BLaER1 treated with 17β-estradiol and CSF1 and Interleukin-3, amounts not matched to agents 10 nM and 100 nM (cell line): ENCODE results near the gene SEMA4C.

ENCODE experiments used
- H3K27ac ChIP-seq, 11 experiments: shearing (Covaris generic); formaldehyde crosslinking; 2 replicates each; pipeline ENCODE4 v1.8.1; 2022
- H3K27me3 ChIP-seq, 11 experiments: shearing (Covaris generic); formaldehyde crosslinking; 2 replicates each; pipeline ENCODE4 v1.8.1; 2022
- H3K36me3 ChIP-seq, 11 experiments: shearing (Covaris generic); formaldehyde crosslinking; 2 replicates each; pipeline ENCODE4 v1.8.1; 2022
- H3K4me1 ChIP-seq, 10 experiments: shearing (Covaris generic); formaldehyde crosslinking; 2 replicates each; pipeline ENCODE4 v1.8.1; 2022
- H3K4me2 ChIP-seq, 11 experiments: shearing (Covaris generic); formaldehyde crosslinking; 2 replicates each; pipeline ENCODE4 v1.8.1; 2022
- H3K4me3 ChIP-seq, 10 experiments: shearing (Covaris generic); formaldehyde crosslinking; 2 replicates each; pipeline ENCODE4 v1.8.1; 2022
- H3K9ac ChIP-seq, 11 experiments: shearing (Covaris generic); formaldehyde crosslinking; 2 replicates each; pipeline ENCODE4 v1.8.1; 2022
- H3K9me3 ChIP-seq, 11 experiments: shearing (Covaris generic); formaldehyde crosslinking; replicated peaks in 1 of 11; 2 replicates each; pipeline ENCODE4 v1.8.1; 2022
- H4K20me1 ChIP-seq, 11 experiments: shearing (Covaris generic); formaldehyde crosslinking; 2 replicates each; pipeline ENCODE4 v1.8.1; 2022
- Cebpa-rat ChIP-seq, 11 experiments: shearing (Covaris generic); IDR thresholded peaks; 2 replicates each; pipeline ENCODE4 v1.8.1; 2022

The SEMA4C gene

DNA sequence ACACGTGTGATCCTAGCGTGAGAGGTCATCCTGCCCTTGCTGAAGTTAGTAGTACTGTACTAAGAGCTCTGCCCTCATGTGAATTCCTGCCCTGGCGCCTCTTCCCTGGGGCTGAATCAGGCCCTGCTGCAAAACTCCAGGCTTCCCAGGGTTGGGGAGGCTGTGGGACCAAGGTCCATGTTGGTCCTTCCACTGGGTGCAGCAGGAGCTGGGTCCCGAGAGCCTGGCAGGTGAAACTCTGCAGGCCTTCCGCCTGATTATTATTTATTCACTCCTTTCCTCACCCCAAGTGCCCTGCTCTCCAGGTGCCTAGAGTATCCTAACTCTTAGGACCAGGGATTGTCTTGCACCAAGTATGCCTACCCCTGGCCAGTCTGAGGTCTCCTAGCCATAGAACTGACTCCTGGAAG is 59.1 kb downstream of the SEMA4C start:
- peaks cover 0 to 19% (median 0%) of the 10 kb centered on the region in 11 experiments; a peak in 1 of 22 replicates for H4K20me1 ChIP-seq
- H3K9ac ChIP-seq: no peak overlapping the region
- H3K4me3 ChIP-seq: no peak overlapping the region
- H3K4me1 ChIP-seq: peaks cover 5 to 36% (median 29%) of the 10 kb centered on the region in 10 experiments; a peak in 17 of 20 replicates
- H3K4me2 ChIP-seq: no peak overlapping the region
- H3K27ac ChIP-seq: no peak overlapping the region
- no peaks in the 10 kb centered on the region for H3K27me3 ChIP-seq
- no peak for TF ChIP-seq Cebpa-rat (IDR thresholded peaks at IDR 0.05)
- no peaks in the 10 kb centered on the region for H3K9me3 ChIP-seq
- H3K36me3 ChIP-seq: peaks cover 0 to 41% (median 24%) of the 10 kb centered on the region in 11 experiments; a peak in 20 of 22 replicates

DNA sequence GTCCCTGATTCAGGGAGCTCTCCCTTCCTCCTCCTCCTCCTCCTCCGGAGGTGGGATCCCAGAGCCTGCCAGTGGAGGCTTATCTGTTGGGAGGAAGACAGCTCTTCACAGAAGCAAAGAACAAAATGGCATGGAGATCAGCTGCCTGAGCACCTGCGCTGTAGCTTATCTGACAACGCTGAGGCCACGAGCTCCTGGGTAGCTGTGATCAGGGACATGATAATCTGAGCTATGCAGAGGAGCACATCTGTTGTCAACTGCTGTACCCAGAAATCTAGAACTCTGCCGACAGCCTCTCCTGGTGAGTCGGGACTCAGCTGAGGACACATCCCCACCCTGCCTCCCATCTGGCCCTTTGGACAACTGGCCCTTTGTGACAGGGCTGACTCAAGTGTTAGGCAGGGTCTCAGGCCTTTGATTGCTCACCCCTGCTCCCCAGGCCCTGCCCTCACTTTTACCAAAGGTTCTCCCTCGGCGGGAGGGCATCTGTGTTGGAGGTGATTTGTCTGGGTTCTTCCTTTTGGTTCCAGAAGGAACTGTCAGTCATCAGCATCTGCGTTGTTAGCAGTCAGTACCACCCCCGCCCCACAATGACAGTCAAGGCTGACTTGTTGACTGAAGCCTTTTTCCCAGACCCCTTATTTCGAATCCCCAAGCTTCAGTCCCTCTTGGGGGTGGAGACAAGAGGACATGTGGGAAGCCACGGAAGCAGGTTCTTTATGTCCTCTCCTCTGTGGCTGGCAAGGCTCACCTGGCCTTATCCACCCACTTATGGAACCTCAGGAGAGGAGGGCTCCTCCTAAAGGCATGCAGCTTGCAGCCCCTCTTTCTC is 59.7 kb downstream of the SEMA4C start:
- Histone ChIP-seq H3K9ac (no peak overlapping the region), H3K27ac (no peak overlapping the region), H3K4me2 (no peak overlapping the region), H3K36me3 (peaks cover 0 to 41% (median 24%) of the 10 kb centered on the region in 11 experiments; a peak in 20 of 22 replicates), H4K20me1 (peaks cover 0 to 19% (median 0%) of the 10 kb centered on the region in 11 experiments; a peak in 1 of 22 replicates), H3K27me3 (no peaks in the 10 kb centered on the region), H3K4me1 (peaks cover 3 to 32% (median 26%) of the 10 kb centered on the region in 10 experiments; a peak in 17 of 20 replicates), H3K4me3 (no peak overlapping the region), H3K9me3 (no peaks in the 10 kb centered on the region; a peak in 1 of 22 replicates)
- TF ChIP-seq Cebpa-rat (IDR thresholded peaks at IDR 0.05): no peak
